Measurements from ENCODE around the gene ITSN1. TPM values are rescaled to one million over a fixed set of nuclear protein-coding genes. Genes with fewer than 3 reads are reported as not detected.

ITSN1 gene
- polyA plus RNA-seq, 1 donor from 2014 or later, result 0.01 TPM

- Mint-ChIP-seq H3K4me3 (no peak overlapping the region), H3K27ac (no peak overlapping the region), H3K9me3 (no peaks in the 10 kb centered on the region), H3K36me3 (no peaks in the 10 kb centered on the region), H3K27me3 (peaks cover 4% of the 10 kb centered on the region), H3K4me1 (no peaks in the 10 kb centered on the region)
These were observed 238.3 kb downstream of the ITSN1 start for GRCh38 chr21:33880626-33881025.

GRCh38 chr21:33881689-33882440 lies 239.6 kb downstream of the ITSN1 start:
- no peak overlapping the region for H3K4me3 Mint-ChIP-seq
- no peaks in the 10 kb centered on the region for H3K9me3 Mint-ChIP-seq
- no peaks in the 10 kb centered on the region for H3K4me1 Mint-ChIP-seq
- H3K27ac Mint-ChIP-seq, result no peak overlapping the region
- peaks cover 4% of the 10 kb centered on the region for H3K27me3 Mint-ChIP-seq
- no peaks in the 10 kb centered on the region for H3K36me3 Mint-ChIP-seq

GRCh38 chr21:33883118-33883517 lies 240.8 kb downstream of the ITSN1 start:
- no peaks in the 10 kb centered on the region for H3K36me3 Mint-ChIP-seq
- H3K27ac Mint-ChIP-seq, result no peak overlapping the region
- H3K9me3 Mint-ChIP-seq, result no peaks in the 10 kb centered on the region
- H3K27me3 Mint-ChIP-seq, result peaks cover 4% of the 10 kb centered on the region
- no peak overlapping the region for H3K4me3 Mint-ChIP-seq
- no peaks in the 10 kb centered on the region for H3K4me1 Mint-ChIP-seq

GRCh38 chr21:33884376-33885171 lies 242.3 kb downstream of the ITSN1 start:
- Mint-ChIP-seq H3K27me3 (peaks cover 4% of the 10 kb centered on the region), H3K27ac (no peak overlapping the region), H3K4me1 (no peaks in the 10 kb centered on the region), H3K36me3 (no peaks in the 10 kb centered on the region), H3K4me3 (no peak overlapping the region), H3K9me3 (peaks cover 0 to 2% (median 0%) of the 10 kb centered on the region in 3 donors)

GRCh38 chr21:33885172-33885514 lies 242.8 kb downstream of the ITSN1 start:
- peaks cover 4% of the 10 kb centered on the region for H3K27me3 Mint-ChIP-seq
- H3K4me3 Mint-ChIP-seq, result no peak overlapping the region
- H3K4me1 Mint-ChIP-seq, result no peaks in the 10 kb centered on the region
- no peaks in the 10 kb centered on the region for H3K36me3 Mint-ChIP-seq
- H3K27ac Mint-ChIP-seq, result no peak overlapping the region
- peaks cover 0 to 2% (median 0%) of the 10 kb centered on the region in 3 donors for H3K9me3 Mint-ChIP-seq

- Mint-ChIP-seq H3K27me3 (peaks cover 4% of the 10 kb centered on the region), H3K4me1 (no peaks in the 10 kb centered on the region), H3K27ac (no peak overlapping the region), H3K36me3 (no peaks in the 10 kb centered on the region), H3K9me3 (peaks cover 0 to 2% (median 0%) of the 10 kb centered on the region in 3 donors), H3K4me3 (no peak overlapping the region)
These were observed 244.0 kb downstream of the ITSN1 start for GRCh38 chr21:33886321-33886720.

- H3K9me3 Mint-ChIP-seq, result peaks cover 0 to 2% (median 0%) of the 10 kb centered on the region in 3 donors
- no peaks in the 10 kb centered on the region for H3K36me3 Mint-ChIP-seq
- no peak overlapping the region for H3K4me3 Mint-ChIP-seq
- H3K27ac Mint-ChIP-seq, result peak overlapping the region in 1 of 3 donors; percentile 9
- peaks cover 9% of the 10 kb centered on the region for H3K27me3 Mint-ChIP-seq
- peaks cover 3 to 7% (median 5%) of the 10 kb centered on the region in 3 donors for H3K4me1 Mint-ChIP-seq
These were observed 247.9 kb downstream of the ITSN1 start for GRCh38 chr21:33890187-33890586.

GRCh38 chr21:33892853-33893252 lies 250.6 kb downstream of the ITSN1 start:
- peaks cover 0 to 2% (median 0%) of the 10 kb centered on the region in 3 donors for H3K9me3 Mint-ChIP-seq
- H3K4me3 Mint-ChIP-seq, result no peak overlapping the region
- H3K36me3 Mint-ChIP-seq, result no peaks in the 10 kb centered on the region
- H3K27ac Mint-ChIP-seq, result no peak overlapping the region
- peaks cover 3 to 9% (median 7%) of the 10 kb centered on the region in 3 donors for H3K4me1 Mint-ChIP-seq
- H3K27me3 Mint-ChIP-seq, result peaks cover 7% of the 10 kb centered on the region

GRCh38 chr21:33893917-33894316 lies 251.6 kb downstream of the ITSN1 start:
- no peak overlapping the region for H3K4me3 Mint-ChIP-seq
- H3K27me3 Mint-ChIP-seq, result peaks cover 7% of the 10 kb centered on the region
- H3K27ac Mint-ChIP-seq, result no peak overlapping the region
- peaks cover 3 to 9% (median 7%) of the 10 kb centered on the region in 3 donors for H3K4me1 Mint-ChIP-seq
- H3K9me3 Mint-ChIP-seq, result no peaks in the 10 kb centered on the region
- no peaks in the 10 kb centered on the region for H3K36me3 Mint-ChIP-seq

- no peak overlapping the region for H3K27ac Mint-ChIP-seq
- peaks cover 2% of the 10 kb centered on the region for H3K36me3 Mint-ChIP-seq
- H3K4me3 Mint-ChIP-seq, result peak overlapping the region in 2 of 4 donors; percentile 22 to 82
- peaks cover 7% of the 10 kb centered on the region for H3K27me3 Mint-ChIP-seq
- H3K9me3 Mint-ChIP-seq, result no peaks in the 10 kb centered on the region
- H3K4me1 Mint-ChIP-seq, result peaks cover 3 to 9% (median 7%) of the 10 kb centered on the region in 3 donors
These were observed 252.5 kb downstream of the ITSN1 start for GRCh38 chr21:33894736-33895288.

GRCh38 chr21:33895356-33895755 lies 253.1 kb downstream of the ITSN1 start:
- Mint-ChIP-seq H3K36me3 (peaks cover 2% of the 10 kb centered on the region), H3K27ac (no peak overlapping the region), H3K9me3 (no peaks in the 10 kb centered on the region), H3K4me3 (no peak overlapping the region), H3K4me1 (peaks cover 3 to 9% (median 7%) of the 10 kb centered on the region in 3 donors), H3K27me3 (peaks cover 7% of the 10 kb centered on the region)

- peaks cover 7% of the 10 kb centered on the region for H3K27me3 Mint-ChIP-seq
- H3K4me3 Mint-ChIP-seq, result no peak overlapping the region
- H3K27ac Mint-ChIP-seq, result no peak overlapping the region
- no peaks in the 10 kb centered on the region for H3K9me3 Mint-ChIP-seq
- H3K36me3 Mint-ChIP-seq, result peaks cover 2% of the 10 kb centered on the region
- H3K4me1 Mint-ChIP-seq, result peaks cover 7 to 10% (median 7%) of the 10 kb centered on the region in 3 donors
These were observed 254.4 kb downstream of the ITSN1 start for GRCh38 chr21:33896691-33897090.

GRCh38 chr21:33897098-33897497 lies 254.8 kb downstream of the ITSN1 start:
- Mint-ChIP-seq H3K4me3 (no peak overlapping the region), H3K4me1 (peaks cover 7 to 11% (median 7%) of the 10 kb centered on the region in 3 donors), H3K27me3 (peaks cover 7% of the 10 kb centered on the region), H3K36me3 (peaks cover 2% of the 10 kb centered on the region), H3K9me3 (no peaks in the 10 kb centered on the region), H3K27ac (no peak overlapping the region)

GRCh38 chr21:33897739-33898138 lies 255.4 kb downstream of the ITSN1 start:
- peaks cover 2% of the 10 kb centered on the region for H3K36me3 Mint-ChIP-seq
- H3K27ac Mint-ChIP-seq, result no peak overlapping the region
- peaks cover 7 to 11% (median 7%) of the 10 kb centered on the region in 3 donors for H3K4me1 Mint-ChIP-seq
- H3K9me3 Mint-ChIP-seq, result peaks cover 0 to 2% (median 0%) of the 10 kb centered on the region in 3 donors
- no peak overlapping the region for H3K4me3 Mint-ChIP-seq
- peaks cover 7% of the 10 kb centered on the region for H3K27me3 Mint-ChIP-seq

- H3K27ac Mint-ChIP-seq, result no peak overlapping the region
- H3K36me3 Mint-ChIP-seq, result peaks cover 2% of the 10 kb centered on the region
- H3K4me1 Mint-ChIP-seq, result peaks cover 7 to 11% (median 7%) of the 10 kb centered on the region in 3 donors
- peaks cover 0 to 2% (median 0%) of the 10 kb centered on the region in 3 donors for H3K9me3 Mint-ChIP-seq
- no peak overlapping the region for H3K4me3 Mint-ChIP-seq
- H3K27me3 Mint-ChIP-seq, result peaks cover 7% of the 10 kb centered on the region
These were observed 256.3 kb downstream of the ITSN1 start for GRCh38 chr21:33898586-33898985.

Data from IgD-negative memory B cell (primary cell).